Cardiac muscle cell (in vitro differentiated cells and primary cell): ENCODE data around the gene GRIP1. TPM values are rescaled to one million over a fixed set of nuclear protein-coding genes. Genes with fewer than 3 reads are reported as not detected.
A peak's percentile ranks its signal among the peaks of the same experiment; 100 is the strongest.

Experiments
- DNase-seq, 2 donors: peaks; one replicate each; pipeline versions ENCODE4 v3.0.0 to v3.0.0-alpha.2; 2010 to 2017; ENCODE audit warnings: low read depth in 1 of 2, low spot score in 1 of 2
- H3K27ac ChIP-seq: fragments of 200-600 bp; sonication (generic); 2 replicates; pipeline ENCODE4 v1.5.1; 2016
- H3K27me3 ChIP-seq: fragments of 200-600 bp; sonication (generic); 2 replicates; pipeline ENCODE4 v1.6.0; 2016; ENCODE audit warnings: control low read depth
- H3K36me3 ChIP-seq: fragments of 200-600 bp; sonication (generic); 2 replicates; pipeline ENCODE4 v1.5.1; 2016; ENCODE audit warnings: control low read depth
- H3K4me1 ChIP-seq: fragments of 200-600 bp; sonication (generic); 2 replicates; pipeline ENCODE4 v1.8.1; 2017; ENCODE audit warnings: low read depth, mild to moderate bottlenecking, mixed run types
- H3K4me3 ChIP-seq: fragments of 200-600 bp; sonication (generic); 2 replicates; pipeline ENCODE4 v1.5.1; 2016; ENCODE audit warnings: mild to moderate bottlenecking
- H3K9me3 ChIP-seq: fragments of 200-600 bp; sonication (generic); 2 replicates; pipeline ENCODE4 v1.5.1; 2017; ENCODE audit warnings: low read depth, mild to moderate bottlenecking, control low read depth
- CTCF ChIP-seq: IDR thresholded peaks from 2 replicates; pipeline ENCODE4 v1.5.1; 2012; ENCODE audit warnings: low read depth, mild to moderate bottlenecking, low read length
- polyA plus RNA-seq: library from polyadenylated mRNA; unstranded; fragments of >200 nt; fragmentation: Nextera tagmentation; extraction: Ambion mirVana; gene quantifications from 2 replicates; pipeline ENCODE4 v1.2.1, GENCODE V29; 2016
- total RNA-seq: library from RNA; depleted of rRNA; stranded (reverse); fragments of >200 nt; gene quantifications from 2 replicates; pipeline ENCODE4 v1.2.3, GENCODE V29; 2016

GRIP1 gene
- total and polyA plus RNA-seq, 2 experiments from 2014 or later = 2.6 to 5.2 TPM

GRCh38 chr12:66459944-66460482, 218.9 kb downstream of the GRIP1 start:
- TF ChIP-seq CTCF = no peak
- Histone ChIP-seq H3K4me3 (no peak overlapping the region), H3K27me3 (no peaks in the 10 kb centered on the region), H3K36me3 (no peaks in the 10 kb centered on the region), H3K4me1 (no peaks in the 10 kb centered on the region), H3K9me3 (no peaks in the 10 kb centered on the region), H3K27ac (no peak overlapping the region)
- DNase-seq = no peak

GRCh38 chr12:66456612-66457011, 222.3 kb downstream of the GRIP1 start:
- Histone ChIP-seq H3K4me3 (no peak overlapping the region), H3K27ac (no peak overlapping the region), H3K27me3 (no peaks in the 10 kb centered on the region), H3K4me1 (no peaks in the 10 kb centered on the region), H3K36me3 (no peaks in the 10 kb centered on the region), H3K9me3 (no peaks in the 10 kb centered on the region)
- no peak for DNase-seq
- no peak for TF ChIP-seq CTCF

GRCh38 chr12:66453844-66454243, 225.0 kb downstream of the GRIP1 start:
- Histone ChIP-seq H3K9me3 (no peaks in the 10 kb centered on the region), H3K36me3 (no peaks in the 10 kb centered on the region), H3K4me3 (no peak overlapping the region), H3K4me1 (no peaks in the 10 kb centered on the region), H3K27ac (no peak overlapping the region), H3K27me3 (no peaks in the 10 kb centered on the region)
- TF ChIP-seq CTCF = no peak
- DNase-seq = peak in 1 of 2 donors; percentile 2

- no peak for TF ChIP-seq CTCF
- Histone ChIP-seq H3K4me1 (no peaks in the 10 kb centered on the region), H3K9me3 (no peaks in the 10 kb centered on the region), H3K27me3 (no peaks in the 10 kb centered on the region), H3K36me3 (no peaks in the 10 kb centered on the region), H3K27ac (no peak overlapping the region), H3K4me3 (no peak overlapping the region)
- DNase-seq = no peak
Observed at GRCh38 chr12:66453120-66453519, 225.8 kb downstream of the GRIP1 start.

GRCh38 chr12:66449531-66449930, 229.3 kb downstream of the GRIP1 start:
- Histone ChIP-seq H3K36me3 (no peaks in the 10 kb centered on the region), H3K4me3 (no peak overlapping the region), H3K4me1 (no peaks in the 10 kb centered on the region), H3K9me3 (no peaks in the 10 kb centered on the region), H3K27ac (no peak overlapping the region), H3K27me3 (no peaks in the 10 kb centered on the region)
- TF ChIP-seq CTCF = no peak
- no peak for DNase-seq

GRCh38 chr12:66447643-66448042, 231.2 kb downstream of the GRIP1 start:
- Histone ChIP-seq H3K4me3 (no peak overlapping the region), H3K27ac (no peak overlapping the region), H3K27me3 (no peaks in the 10 kb centered on the region), H3K4me1 (no peaks in the 10 kb centered on the region), H3K9me3 (no peaks in the 10 kb centered on the region), H3K36me3 (no peaks in the 10 kb centered on the region)
- no peak for TF ChIP-seq CTCF
- no peak for DNase-seq
